HepG2 (cell line): ENCODE results near the gene WDR82. TPM values are rescaled to one million over a fixed set of nuclear protein-coding genes. Genes with fewer than 3 reads are reported as not detected.

Experiments used
- ATF7 ChIP-seq, 2 experiments: fragments of 450-650 bp in 1 of 2; sonication (generic) in 1 of 2; formaldehyde crosslinking in 1 of 2; IDR thresholded peaks; 2 replicates each; pipeline versions ENCODE4 v1.4.0 to v1.6.1; 2016 to 2020; ENCODE audit warnings: antibody characterized with exemption in 1 of 2, mild to moderate bottlenecking in 1 of 2, missing genetic modification reagents in 1 of 2
- CC2D1A ChIP-seq: sonication (generic); formaldehyde crosslinking; IDR thresholded peaks from 2 replicates; pipeline ENCODE4 v1.8.1; 2023; ENCODE audit warnings: mild to moderate bottlenecking, missing genetic modification reagents
- KDM5A ChIP-seq: fragments of 200-600 bp; sonication (generic); IDR thresholded peaks from 2 replicates; pipeline ENCODE4 v1.7.0; 2018; ENCODE audit warnings: antibody characterized with exemption, mild to moderate bottlenecking, low read length, borderline replicate concordance
- MAFG ChIP-seq: sonication (generic); formaldehyde crosslinking; IDR thresholded peaks from 2 replicates; pipeline ENCODE4 v1.5.1; 2020; ENCODE audit warnings: mild to moderate bottlenecking, missing genetic modification reagents
- MED8 ChIP-seq: sonication (generic); formaldehyde crosslinking; IDR thresholded peaks from 2 replicates; pipeline ENCODE4 v1.8.1; 2023; ENCODE audit warnings: mild to moderate bottlenecking, missing genetic modification reagents; ENCODE audit not compliant: insufficient replicate concordance
- MYNN ChIP-seq: sonication (generic); formaldehyde crosslinking; IDR thresholded peaks from 2 replicates; pipeline ENCODE4 v1.4.0; 2020; ENCODE audit warnings: mild to moderate bottlenecking, low read depth, missing genetic modification reagents
- PRDM4 ChIP-seq: sonication (generic); formaldehyde crosslinking; IDR thresholded peaks from 2 replicates; pipeline ENCODE4 v1.9.0; 2021; ENCODE audit warnings: missing genetic modification reagents, borderline replicate concordance
- RAD51 ChIP-seq: fragments of 450-650 bp; IDR thresholded peaks from 2 replicates; pipeline ENCODE4 v1.6.1; 2016; ENCODE audit warnings: borderline replicate concordance
- U2AF1 ChIP-seq: fragments of 200-400 bp; formaldehyde crosslinking; optimal IDR thresholded peaks from 2 replicates; pipeline ENCODE3; 2017; ENCODE audit warnings: mild to moderate bottlenecking, low read depth, low read length
- ZFP36L1 ChIP-seq: sonication (generic); formaldehyde crosslinking; IDR thresholded peaks from 2 replicates; pipeline ENCODE4 v1.8.0; 2022; ENCODE audit warnings: mild to moderate bottlenecking, missing genetic modification reagents, moderate library complexity
- ZNF432 ChIP-seq: sonication (generic); formaldehyde crosslinking; IDR thresholded peaks from 2 replicates; pipeline ENCODE4 v1.5.0; 2020; ENCODE audit warnings: missing genetic modification reagents, mild to moderate bottlenecking, borderline replicate concordance
- ZNF569 ChIP-seq: sonication (generic); formaldehyde crosslinking; IDR thresholded peaks from 2 replicates; pipeline ENCODE4 v1.5.0; 2020; ENCODE audit warnings: mild to moderate bottlenecking, missing genetic modification reagents, moderate library complexity, borderline replicate concordance
- polyA plus RNA-seq, 8 experiments: library from polyadenylated mRNA; depleted of rRNA in 3 of 8; stranded (reverse) in 7 of 8; unstranded in 1 of 8; fragments of >200 nt; fragmentation: Illumina TruSeq in 4 of 8; extraction: Trizol in 4 of 8; gene quantifications; 2 replicates each; pipeline versions ENCODE4 v1.2.1 to v1.2.3, GENCODE V29; 2011 to 2016; ENCODE audit warnings: low read depth in 4 of 8, missing spikeins in 1 of 8, mixed read lengths in 1 of 8; ENCODE audit not compliant: insufficient read depth in 1 of 8
- total RNA-seq, 5 experiments: library from RNA; depleted of rRNA; stranded (reverse); fragments of >200 nt; fragmentation: Illumina TruSeq; extraction: Trizol; gene quantifications; 2 replicates each; pipeline ENCODE4 v1.2.3, GENCODE V29; 2016; ENCODE audit warnings: low read depth in 1 of 5
- TF ChIP-seq, protein P1 (sequence below): sonication (generic); formaldehyde crosslinking; IDR thresholded peaks from 2 replicates; pipeline ENCODE4 v1.5.0; 2020; ENCODE audit warnings: missing genetic modification reagents
- TF ChIP-seq, protein P2 (sequence below): sonication (generic); formaldehyde crosslinking; conservative IDR thresholded peaks from 2 replicates; pipeline ENCODE4 v1.5.0; 2020; ENCODE audit warnings: missing genetic modification reagents
- TF ChIP-seq, protein P3 (sequence below): sonication (generic); formaldehyde crosslinking; IDR thresholded peaks from 2 replicates; pipeline ENCODE4 v1.5.0; 2020; ENCODE audit warnings: mild to moderate bottlenecking, missing genetic modification reagents, borderline replicate concordance

Gene WDR82
- total and polyA plus RNA-seq, 2 of the 13 experiments (the other 11 are each of a cell fraction or from before 2014, with no cell fraction given) = 39.1 to 59.5 TPM

DNA sequence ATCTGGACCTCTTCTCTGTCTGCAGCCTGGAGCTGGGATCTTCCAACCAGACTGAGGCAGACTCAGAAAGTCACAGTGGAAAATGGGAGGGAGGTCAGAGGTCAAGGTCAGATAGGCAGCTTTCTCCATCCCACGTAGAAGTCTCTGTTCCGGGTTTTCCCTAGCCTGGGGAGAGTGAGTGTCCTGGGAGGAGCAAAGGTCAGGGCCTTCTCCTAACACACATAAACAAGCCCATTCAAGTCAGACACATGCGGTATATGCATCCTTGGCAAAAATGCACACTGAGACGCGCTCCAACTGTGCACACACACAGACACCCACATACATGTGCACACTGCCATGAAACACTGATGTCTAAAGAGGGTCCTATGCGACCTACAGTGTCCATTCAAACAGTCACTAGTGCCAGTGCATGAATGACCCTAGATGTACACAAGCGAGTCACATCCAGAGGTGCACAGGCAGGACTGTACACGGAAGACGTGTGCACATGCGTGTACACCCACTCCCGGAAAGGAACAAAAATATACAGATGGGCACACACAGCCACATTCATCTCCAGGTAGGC is 40.2 kb downstream of the WDR82 start (continued):
- TF ChIP-seq, protein P1, sequence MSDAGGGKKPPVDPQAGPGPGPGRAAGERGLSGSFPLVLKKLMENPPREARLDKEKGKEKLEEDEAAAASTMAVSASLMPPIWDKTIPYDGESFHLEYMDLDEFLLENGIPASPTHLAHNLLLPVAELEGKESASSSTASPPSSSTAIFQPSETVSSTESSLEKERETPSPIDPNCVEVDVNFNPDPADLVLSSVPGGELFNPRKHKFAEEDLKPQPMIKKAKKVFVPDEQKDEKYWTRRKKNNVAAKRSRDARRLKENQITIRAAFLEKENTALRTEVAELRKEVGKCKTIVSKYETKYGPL (CRISPR knock-in tag) = no peak
- no peak for TF ChIP-seq ZNF569 (CRISPR knock-in tag)
- TF ChIP-seq KDM5A = 0 out of 2 replicates have a peak, but pooled peaks have one; percentile 17
- TF ChIP-seq MYNN = no peak
- TF ChIP-seq, protein P2, sequence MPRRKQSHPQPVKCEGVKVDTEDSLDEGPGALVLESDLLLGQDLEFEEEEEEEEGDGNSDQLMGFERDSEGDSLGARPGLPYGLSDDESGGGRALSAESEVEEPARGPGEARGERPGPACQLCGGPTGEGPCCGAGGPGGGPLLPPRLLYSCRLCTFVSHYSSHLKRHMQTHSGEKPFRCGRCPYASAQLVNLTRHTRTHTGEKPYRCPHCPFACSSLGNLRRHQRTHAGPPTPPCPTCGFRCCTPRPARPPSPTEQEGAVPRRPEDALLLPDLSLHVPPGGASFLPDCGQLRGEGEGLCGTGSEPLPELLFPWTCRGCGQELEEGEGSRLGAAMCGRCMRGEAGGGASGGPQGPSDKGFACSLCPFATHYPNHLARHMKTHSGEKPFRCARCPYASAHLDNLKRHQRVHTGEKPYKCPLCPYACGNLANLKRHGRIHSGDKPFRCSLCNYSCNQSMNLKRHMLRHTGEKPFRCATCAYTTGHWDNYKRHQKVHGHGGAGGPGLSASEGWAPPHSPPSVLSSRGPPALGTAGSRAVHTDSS (CRISPR knock-in tag) = no peak
- no peak for TF ChIP-seq MED8 (CRISPR knock-in tag)
- TF ChIP-seq ZFP36L1 (CRISPR knock-in tag) = no peak
- no peak for TF ChIP-seq PRDM4 (CRISPR knock-in tag)
- TF ChIP-seq, protein P3, sequence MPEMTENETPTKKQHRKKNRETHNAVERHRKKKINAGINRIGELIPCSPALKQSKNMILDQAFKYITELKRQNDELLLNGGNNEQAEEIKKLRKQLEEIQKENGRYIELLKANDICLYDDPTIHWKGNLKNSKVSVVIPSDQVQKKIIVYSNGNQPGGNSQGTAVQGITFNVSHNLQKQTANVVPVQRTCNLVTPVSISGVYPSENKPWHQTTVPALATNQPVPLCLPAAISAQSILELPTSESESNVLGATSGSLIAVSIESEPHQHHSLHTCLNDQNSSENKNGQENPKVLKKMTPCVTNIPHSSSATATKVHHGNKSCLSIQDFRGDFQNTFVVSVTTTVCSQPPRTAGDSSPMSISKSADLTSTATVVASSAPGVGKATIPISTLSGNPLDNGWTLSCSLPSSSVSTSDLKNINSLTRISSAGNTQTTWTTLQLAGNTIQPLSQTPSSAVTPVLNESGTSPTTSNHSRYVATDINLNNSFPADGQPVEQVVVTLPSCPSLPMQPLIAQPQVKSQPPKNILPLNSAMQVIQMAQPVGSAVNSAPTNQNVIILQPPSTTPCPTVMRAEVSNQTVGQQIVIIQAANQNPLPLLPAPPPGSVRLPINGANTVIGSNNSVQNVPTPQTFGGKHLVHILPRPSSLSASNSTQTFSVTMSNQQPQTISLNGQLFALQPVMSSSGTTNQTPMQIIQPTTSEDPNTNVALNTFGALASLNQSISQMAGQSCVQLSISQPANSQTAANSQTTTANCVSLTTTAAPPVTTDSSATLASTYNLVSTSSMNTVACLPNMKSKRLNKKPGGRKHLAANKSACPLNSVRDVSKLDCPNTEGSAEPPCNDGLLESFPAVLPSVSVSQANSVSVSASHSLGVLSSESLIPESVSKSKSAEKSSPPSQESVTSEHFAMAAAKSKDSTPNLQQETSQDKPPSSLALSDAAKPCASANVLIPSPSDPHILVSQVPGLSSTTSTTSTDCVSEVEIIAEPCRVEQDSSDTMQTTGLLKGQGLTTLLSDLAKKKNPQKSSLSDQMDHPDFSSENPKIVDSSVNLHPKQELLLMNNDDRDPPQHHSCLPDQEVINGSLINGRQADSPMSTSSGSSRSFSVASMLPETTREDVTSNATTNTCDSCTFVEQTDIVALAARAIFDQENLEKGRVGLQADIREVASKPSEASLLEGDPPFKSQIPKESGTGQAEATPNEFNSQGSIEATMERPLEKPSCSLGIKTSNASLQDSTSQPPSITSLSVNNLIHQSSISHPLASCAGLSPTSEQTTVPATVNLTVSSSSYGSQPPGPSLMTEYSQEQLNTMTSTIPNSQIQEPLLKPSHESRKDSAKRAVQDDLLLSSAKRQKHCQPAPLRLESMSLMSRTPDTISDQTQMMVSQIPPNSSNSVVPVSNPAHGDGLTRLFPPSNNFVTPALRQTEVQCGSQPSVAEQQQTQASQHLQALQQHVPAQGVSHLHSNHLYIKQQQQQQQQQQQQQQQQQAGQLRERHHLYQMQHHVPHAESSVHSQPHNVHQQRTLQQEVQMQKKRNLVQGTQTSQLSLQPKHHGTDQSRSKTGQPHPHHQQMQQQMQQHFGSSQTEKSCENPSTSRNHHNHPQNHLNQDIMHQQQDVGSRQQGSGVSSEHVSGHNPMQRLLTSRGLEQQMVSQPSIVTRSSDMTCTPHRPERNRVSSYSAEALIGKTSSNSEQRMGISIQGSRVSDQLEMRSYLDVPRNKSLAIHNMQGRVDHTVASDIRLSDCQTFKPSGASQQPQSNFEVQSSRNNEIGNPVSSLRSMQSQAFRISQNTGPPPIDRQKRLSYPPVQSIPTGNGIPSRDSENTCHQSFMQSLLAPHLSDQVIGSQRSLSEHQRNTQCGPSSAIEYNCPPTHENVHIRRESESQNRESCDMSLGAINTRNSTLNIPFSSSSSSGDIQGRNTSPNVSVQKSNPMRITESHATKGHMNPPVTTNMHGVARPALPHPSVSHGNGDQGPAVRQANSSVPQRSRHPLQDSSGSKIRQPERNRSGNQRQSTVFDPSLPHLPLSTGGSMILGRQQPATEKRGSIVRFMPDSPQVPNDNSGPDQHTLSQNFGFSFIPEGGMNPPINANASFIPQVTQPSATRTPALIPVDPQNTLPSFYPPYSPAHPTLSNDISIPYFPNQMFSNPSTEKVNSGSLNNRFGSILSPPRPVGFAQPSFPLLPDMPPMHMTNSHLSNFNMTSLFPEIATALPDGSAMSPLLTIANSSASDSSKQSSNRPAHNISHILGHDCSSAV (CRISPR knock-in tag) = peak; percentile 51; the same call in 1 of the 2 replicates
- TF ChIP-seq U2AF1 = no peak
- TF ChIP-seq ATF7 (IDR thresholded peaks at IDR 0.05) = no peak
- TF ChIP-seq ATF7 (CRISPR knock-in tag; IDR thresholded peaks at IDR 0.05) = no peak
- no peak for TF ChIP-seq MAFG (CRISPR knock-in tag)
- no peak for TF ChIP-seq ZNF432
- TF ChIP-seq CC2D1A (CRISPR knock-in tag) = no peak
- no peak for TF ChIP-seq RAD51
